ENCODE data around the gene SLC35B2.
A peak's percentile ranks its signal among the peaks of the same experiment; 100 is the strongest.

Gene SLC35B2

DNA sequence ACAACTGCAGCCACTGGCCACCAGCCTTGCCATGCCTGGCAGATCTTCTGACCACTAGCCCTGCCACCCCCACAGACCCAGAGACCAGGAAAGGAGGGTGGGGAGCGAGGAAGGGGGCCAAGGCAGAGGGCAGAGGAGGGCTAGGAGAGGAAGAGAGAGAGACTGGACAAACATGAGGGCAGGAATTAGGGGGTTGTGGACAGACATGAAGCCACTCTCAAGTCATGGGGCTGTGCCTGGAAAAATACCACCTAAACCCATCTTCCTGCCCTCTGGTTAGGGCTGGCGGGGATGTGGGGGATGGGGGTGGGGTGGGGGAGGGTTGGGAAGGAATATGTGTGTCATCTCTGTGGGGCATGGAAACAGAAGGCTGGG, 35.4 kb downstream of the SLC35B2 start:
- Mint-ChIP-seq H3K27ac (peak overlapping the region; percentile 40), H3K9me3 (no peaks in the 10 kb centered on the region), H3K4me3 (no peak overlapping the region), H3K36me3 (ENCODE audit: low read depth) (peaks cover 11% of the 10 kb centered on the region), H3K27me3 (no peaks in the 10 kb centered on the region), H3K4me1 (ENCODE audit: low read depth) (peaks cover 55% of the 10 kb centered on the region)

DNA sequence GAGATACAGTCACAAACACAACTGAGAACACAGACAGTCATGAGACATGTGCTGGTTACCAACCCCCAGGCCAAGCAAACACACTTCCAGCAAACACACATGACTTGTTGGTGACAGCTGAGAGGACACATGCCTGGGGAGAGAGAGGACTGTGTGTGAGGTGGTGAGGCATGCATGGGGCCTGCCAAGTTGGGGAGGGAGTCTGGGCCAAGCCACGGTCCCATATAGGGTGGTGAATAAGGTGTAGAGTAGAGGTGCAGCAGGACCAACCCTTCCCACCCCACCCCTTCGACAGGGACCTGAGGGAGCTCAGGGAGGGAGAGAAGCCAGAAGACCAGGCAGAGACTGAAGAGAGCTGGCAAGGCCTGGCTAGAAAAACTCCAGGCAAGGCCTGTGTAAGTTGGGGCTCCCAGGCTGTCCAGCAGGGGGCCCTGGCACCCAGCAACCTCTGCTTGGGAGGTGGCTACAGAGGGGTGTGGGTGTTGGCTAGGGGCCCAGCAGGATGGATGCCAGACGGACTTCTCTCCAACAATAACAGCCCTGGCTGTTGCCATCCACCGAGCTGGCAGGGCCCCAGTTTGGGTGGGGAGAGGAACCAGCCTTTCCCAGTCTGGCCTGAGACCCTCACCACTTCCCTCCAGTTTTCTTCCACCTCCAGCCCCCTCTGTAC, 35.9 kb downstream of the SLC35B2 start:
- Mint-ChIP-seq H3K27me3 (no peaks in the 10 kb centered on the region), H3K36me3 (ENCODE audit: low read depth) (peaks cover 11% of the 10 kb centered on the region), H3K9me3 (no peaks in the 10 kb centered on the region), H3K4me1 (ENCODE audit: low read depth) (peaks cover 55% of the 10 kb centered on the region), H3K27ac (peak overlapping the region; percentile 46), H3K4me3 (no peak overlapping the region)

DNA sequence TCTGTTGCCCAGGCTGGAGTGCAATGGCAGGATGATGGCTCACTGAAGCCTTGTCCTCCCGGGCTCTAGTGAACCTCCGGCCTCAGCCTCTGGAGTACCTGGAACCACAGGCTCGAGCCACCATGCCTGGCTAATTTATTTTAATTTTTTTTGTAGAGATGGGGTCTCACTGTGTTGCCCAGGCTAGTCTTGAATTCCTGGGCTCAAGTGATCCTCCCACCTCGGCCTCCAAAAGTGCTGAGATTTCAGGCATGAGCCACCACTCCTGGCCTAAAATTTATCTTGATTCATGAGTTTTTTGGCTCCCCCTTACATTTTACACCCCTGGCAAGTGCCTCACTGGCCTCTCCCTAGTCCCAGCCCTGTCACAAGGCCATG, 36.4 kb downstream of the SLC35B2 start:
- peak overlapping the region; percentile 46 for H3K27ac Mint-ChIP-seq
- H3K27me3 Mint-ChIP-seq, result no peaks in the 10 kb centered on the region
- peaks cover 11% of the 10 kb centered on the region for H3K36me3 Mint-ChIP-seq (ENCODE audit: low read depth)
- no peak overlapping the region for H3K4me3 Mint-ChIP-seq
- no peaks in the 10 kb centered on the region for H3K9me3 Mint-ChIP-seq
- H3K4me1 Mint-ChIP-seq (ENCODE audit: low read depth), result peaks cover 55% of the 10 kb centered on the region

DNA sequence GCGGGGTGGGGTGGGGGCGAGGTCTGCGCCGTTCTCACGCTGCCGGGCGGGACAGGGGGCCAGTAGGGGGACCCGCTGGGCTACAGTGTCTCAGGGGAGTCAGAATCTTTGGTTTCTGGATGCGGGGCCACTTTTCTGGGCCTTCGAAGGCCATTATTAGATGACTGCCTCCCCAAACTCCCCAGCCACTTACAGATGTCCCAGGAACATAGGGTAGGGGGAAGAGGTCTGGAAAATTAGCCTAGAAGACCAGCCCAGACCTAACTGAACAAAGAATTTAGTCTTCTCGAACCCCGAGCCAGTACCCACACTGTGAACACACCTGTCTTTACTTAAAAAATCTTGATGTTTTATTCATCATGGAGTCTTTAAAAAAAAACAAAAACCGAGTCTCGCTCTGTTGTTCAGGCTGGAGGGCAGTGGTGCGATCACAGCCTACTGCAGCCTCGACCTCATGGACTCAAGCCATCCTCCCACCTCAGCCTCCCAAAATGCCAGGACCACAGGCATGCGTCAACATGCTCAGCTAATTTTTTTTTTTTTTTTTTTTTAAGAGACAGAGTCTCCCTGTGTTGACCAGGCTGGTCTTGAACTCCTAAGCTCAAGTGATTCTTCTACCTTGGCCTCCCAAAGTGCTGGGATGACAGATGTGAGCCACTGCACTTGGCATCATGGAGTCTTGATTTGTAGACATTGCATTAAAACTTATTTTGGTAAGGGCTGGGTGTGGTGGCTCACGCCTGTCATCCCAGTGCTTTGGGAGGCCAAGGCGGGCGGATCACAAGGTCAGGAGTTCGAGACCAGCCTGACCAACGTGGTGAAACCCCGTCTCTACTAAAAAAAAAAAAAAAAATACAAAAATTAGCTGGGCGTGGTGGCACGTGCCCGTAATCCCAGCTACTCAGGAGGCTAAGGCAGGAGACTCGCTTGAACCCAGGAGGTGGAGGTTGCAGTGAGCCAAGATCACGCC, 37.2 kb downstream of the SLC35B2 start:
- H3K4me3 Mint-ChIP-seq, result peak overlapping the region; percentile 23
- H3K27me3 Mint-ChIP-seq, result no peaks in the 10 kb centered on the region
- H3K9me3 Mint-ChIP-seq, result no peaks in the 10 kb centered on the region
- H3K36me3 Mint-ChIP-seq (ENCODE audit: low read depth), result peaks cover 7% of the 10 kb centered on the region
- H3K4me1 Mint-ChIP-seq (ENCODE audit: low read depth), result peaks cover 51% of the 10 kb centered on the region
- no peak overlapping the region for H3K27ac Mint-ChIP-seq

DNA sequence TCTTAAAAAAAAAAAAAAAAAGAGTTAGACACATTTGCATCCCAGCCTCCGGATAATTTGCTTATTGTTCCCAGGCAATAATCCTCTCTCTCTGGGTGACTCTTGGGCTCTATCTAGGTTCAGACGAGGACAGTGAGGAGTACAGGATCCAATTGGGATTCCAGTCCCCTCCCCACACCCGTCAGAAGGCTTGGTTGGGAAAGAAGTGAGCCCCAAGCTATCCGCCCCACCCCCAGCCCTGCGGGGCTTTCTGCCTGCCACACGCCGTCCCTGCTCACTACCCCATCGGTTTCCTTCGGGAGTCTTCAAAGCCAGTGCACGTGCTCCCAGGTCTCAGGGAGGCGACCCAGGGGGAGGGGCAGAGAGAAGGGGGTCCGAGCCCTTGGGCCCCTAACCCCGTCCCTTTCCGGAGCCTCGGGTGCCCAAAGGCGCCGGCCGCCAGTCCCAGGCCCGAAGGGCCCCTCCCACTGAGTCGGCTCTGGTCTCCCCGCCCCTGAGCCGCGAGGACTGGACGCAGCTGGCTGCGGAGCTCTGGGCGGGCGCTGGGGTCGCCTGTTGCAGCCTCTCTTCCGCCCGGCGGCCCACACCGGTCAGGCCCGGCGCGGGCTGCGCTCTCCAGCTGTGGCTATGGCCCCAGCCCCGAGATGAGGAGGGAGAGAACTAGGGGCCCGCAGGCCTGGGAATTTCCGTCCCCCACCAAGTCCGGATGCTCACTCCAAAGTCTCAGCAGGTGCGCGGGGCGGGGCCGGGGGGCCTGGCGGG, 38.1 kb downstream of the SLC35B2 start:
- Mint-ChIP-seq H3K36me3 (ENCODE audit: low read depth) (no peaks in the 10 kb centered on the region), H3K4me1 (ENCODE audit: low read depth) (peaks cover 42% of the 10 kb centered on the region), H3K4me3 (peak overlapping the region; percentile 55), H3K27me3 (no peaks in the 10 kb centered on the region), H3K9me3 (no peaks in the 10 kb centered on the region), H3K27ac (no peak overlapping the region)

DNA sequence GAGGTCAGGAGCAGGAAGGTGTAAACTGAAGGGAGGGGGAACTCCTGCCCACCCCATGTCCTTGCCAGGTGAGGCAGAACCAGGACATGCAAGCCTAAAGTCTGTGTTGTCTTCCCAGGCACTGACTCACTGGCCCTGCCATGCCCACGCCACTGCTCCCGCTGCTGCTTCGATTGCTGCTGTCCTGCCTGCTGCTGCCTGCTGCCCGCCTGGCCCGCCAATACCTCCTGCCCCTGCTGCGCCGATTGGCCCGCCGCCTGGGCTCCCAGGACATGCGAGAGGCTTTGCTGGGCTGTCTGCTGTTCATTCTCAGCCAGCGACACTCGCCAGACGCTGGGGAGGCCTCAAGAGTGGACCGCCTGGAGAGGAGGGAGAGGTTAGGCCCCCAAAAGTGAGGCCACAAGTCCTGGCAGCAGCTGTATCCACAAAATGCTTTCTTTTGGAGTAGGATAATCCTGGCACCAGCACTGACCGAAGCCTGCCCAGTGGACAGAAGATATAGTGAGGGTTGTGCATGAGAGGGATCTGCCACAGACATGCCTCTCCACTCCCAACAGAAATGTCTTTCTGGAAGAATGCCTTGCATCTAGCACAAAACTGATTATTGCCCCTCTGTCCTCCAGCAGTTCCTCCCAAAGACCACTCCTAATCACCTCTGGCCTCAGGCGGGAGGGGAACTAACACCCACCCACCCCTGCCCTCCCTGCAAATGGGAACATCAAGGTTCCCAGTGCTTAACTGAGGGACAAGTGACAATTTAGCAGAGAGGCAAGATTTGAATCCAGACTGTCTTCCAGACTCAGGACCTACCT, 39.8 kb downstream of the SLC35B2 start:
- H3K27me3 Mint-ChIP-seq, result no peaks in the 10 kb centered on the region
- H3K4me3 Mint-ChIP-seq, result no peak overlapping the region
- no peak overlapping the region for H3K27ac Mint-ChIP-seq
- H3K36me3 Mint-ChIP-seq (ENCODE audit: low read depth), result no peaks in the 10 kb centered on the region
- no peaks in the 10 kb centered on the region for H3K9me3 Mint-ChIP-seq
- H3K4me1 Mint-ChIP-seq (ENCODE audit: low read depth), result peaks cover 35% of the 10 kb centered on the region

DNA sequence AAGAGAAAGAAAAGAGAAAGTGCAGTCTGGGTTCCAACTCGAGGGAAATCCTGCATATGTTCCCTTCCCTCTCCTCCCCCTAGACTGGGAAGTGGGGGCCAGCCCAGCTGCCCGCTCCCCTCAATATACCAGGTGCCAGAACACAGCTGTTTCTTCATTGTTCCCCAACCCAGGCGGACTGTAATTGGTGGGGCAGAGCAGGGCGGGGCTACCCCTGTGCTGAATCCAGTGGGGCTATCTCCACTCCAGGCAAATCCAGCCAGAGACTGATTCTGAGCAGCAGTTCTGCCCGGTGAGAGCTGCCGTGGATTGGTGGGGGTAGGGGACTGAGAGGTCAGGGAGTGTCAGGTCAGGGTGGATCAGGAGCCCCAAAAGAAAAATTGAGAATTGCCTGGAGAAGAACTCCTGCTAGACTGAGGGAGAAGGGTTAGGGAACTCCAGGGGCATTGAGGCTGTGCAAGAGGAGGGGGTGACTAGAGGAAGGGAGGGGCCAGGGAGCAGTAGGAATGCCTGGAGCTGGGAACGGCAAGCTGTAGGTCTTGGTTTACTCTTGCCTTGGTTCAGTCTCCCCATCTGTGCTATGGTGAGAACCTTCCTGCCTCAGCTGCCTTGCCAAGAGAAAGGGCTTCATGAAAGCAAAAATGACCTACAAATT, 40.5 kb downstream of the SLC35B2 start, which contains the start of gene MYMX:
Gene MYMX, plus strand, starts transcription at position 250 of the 655 bp plus-strand sequence. CDS start 546 bp downstream, outside the sequence.
- Mint-ChIP-seq H3K9me3 (no peaks in the 10 kb centered on the region), H3K27me3 (no peaks in the 10 kb centered on the region), H3K27ac (no peak within 1 kb of the TSS), H3K4me3 (no peak within 1 kb of the TSS), H3K36me3 (ENCODE audit: low read depth) (no peaks in the 10 kb centered on the region), H3K4me1 (ENCODE audit: low read depth) (peaks cover 28% of the 10 kb centered on the region)

DNA sequence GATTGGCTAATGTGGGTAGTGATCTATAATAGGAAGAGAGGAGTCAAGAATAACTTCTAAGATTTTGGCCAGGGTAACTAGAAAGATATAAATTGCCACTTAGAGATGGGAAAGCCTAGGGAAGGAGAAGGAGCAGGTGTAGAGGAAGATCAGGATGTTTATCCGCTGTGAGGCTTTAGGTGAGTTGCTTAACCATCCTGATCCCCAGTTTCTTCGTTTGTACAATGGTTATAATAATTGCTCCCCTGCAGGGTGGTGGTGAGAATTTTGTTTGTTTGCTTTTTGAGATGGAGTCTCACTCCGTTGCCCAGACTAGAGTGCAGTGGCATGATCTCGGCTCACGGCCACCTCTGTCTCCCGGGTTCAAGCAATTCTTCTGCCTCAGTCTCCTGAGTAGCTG, 43.0 kb downstream of the SLC35B2 start:
- H3K27ac Mint-ChIP-seq, result no peak overlapping the region
- H3K36me3 Mint-ChIP-seq (ENCODE audit: low read depth), result no peaks in the 10 kb centered on the region
- peaks cover 11% of the 10 kb centered on the region for H3K4me1 Mint-ChIP-seq (ENCODE audit: low read depth)
- H3K9me3 Mint-ChIP-seq, result no peaks in the 10 kb centered on the region
- H3K27me3 Mint-ChIP-seq, result no peaks in the 10 kb centered on the region
- no peak overlapping the region for H3K4me3 Mint-ChIP-seq

DNA sequence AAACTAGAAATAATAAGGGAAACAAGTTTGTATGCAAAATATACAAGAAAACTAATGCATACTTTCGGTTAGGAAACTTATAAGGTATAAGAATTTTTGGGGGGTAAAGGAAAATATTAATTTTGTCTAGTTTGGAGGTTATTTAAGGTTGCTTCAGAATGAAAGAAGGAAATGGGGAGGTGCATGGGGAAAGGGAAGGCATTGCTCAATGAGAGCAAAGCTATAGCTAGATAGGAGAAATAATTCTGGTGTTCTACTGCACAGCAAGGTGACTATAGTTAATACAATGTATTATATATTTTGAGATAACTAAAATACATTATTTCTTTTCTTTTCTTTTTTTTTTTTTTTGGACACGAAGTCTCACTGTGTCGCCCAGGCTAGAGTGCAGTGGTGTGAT, 46.0 kb downstream of the SLC35B2 start:
- Mint-ChIP-seq H3K9me3 (no peaks in the 10 kb centered on the region), H3K4me3 (no peak overlapping the region), H3K36me3 (ENCODE audit: low read depth) (no peaks in the 10 kb centered on the region), H3K27me3 (no peaks in the 10 kb centered on the region), H3K27ac (no peak overlapping the region), H3K4me1 (ENCODE audit: low read depth) (no peaks in the 10 kb centered on the region)

DNA sequence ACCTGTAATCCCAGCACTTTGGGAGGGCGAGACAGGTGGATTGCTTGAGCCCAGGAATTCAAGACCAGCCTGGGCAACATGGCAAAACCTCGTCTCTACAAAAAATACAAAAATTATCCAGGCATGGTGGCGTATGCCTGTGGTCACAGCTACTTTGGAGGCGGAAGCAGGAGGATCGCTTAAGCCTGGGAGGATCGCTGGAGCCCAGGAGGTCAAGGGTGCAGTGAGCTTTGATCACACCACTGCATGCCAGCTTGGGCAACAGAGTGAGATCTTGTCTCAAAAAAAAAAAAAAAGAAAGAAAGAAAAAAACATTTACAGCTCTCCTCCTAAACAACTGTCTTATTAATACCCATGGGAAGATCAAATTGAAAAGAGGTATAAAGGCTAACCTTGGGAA, 49.4 kb downstream of the SLC35B2 start:
- H3K4me1 Mint-ChIP-seq (ENCODE audit: low read depth), result no peaks in the 10 kb centered on the region
- no peak overlapping the region for H3K4me3 Mint-ChIP-seq
- peaks cover 5% of the 10 kb centered on the region for H3K27me3 Mint-ChIP-seq
- no peaks in the 10 kb centered on the region for H3K36me3 Mint-ChIP-seq (ENCODE audit: low read depth)
- no peaks in the 10 kb centered on the region for H3K9me3 Mint-ChIP-seq
- no peak overlapping the region for H3K27ac Mint-ChIP-seq
